OCI-LY7 (cell line): ENCODE measurements around the gene RANBP17. TPM values are rescaled to one million over a fixed set of nuclear protein-coding genes. Genes with fewer than 3 reads are reported as not detected.

ENCODE experiments used
- BruUV-seq: library from RNA; stranded (reverse); fragments of 400-500 nt; replicated peaks from 2 replicates; lab custom pipeline; 2021; lab: Mats Ljungman, UMichigan
- CTCF ChIA-PET: fragments of 300-600 bp; sonication (Branson Sonifier 250); formaldehyde crosslinking; loops from one replicate; lab custom pipeline; 2022; ENCODE audit warnings: antibody characterized with exemption; ENCODE audit not compliant: unreplicated experiment; lab: Charles Lee
- POLR2A ChIA-PET: fragments of 300-600 bp; sonication (Branson Sonifier 250); formaldehyde crosslinking; loops from one replicate; lab custom pipeline; 2022; ENCODE audit warnings: antibody characterized with exemption; lab: Charles Lee
- DNase-seq: peaks from one replicate; pipeline ENCODE4 v3.0.0-alpha.2; 2015; ENCODE audit warnings: low spot score
- H2AFZ ChIP-seq: fragments of 200-600 bp; sonication (generic), shearing (Covaris generic); 2 replicates; pipeline ENCODE4 v1.6.1; 2014; ENCODE audit warnings: mild to moderate bottlenecking, antibody characterized with exemption, low read length, moderate library complexity
- H3K27ac ChIP-seq: fragments of 200-600 bp; sonication (generic); 2 replicates; pipeline ENCODE4 v1.5.1; 2014; ENCODE audit warnings: mixed run types, low read depth, mild to moderate bottlenecking, moderate library complexity, low read length, inconsistent platforms; ENCODE audit not compliant: poor library complexity, severe bottlenecking
- H3K36me3 ChIP-seq: fragments of 200-600 bp; sonication (generic); 2 replicates; pipeline ENCODE4 v1.6.1; 2014; ENCODE audit warnings: mild to moderate bottlenecking, antibody characterized with exemption, low read length, moderate library complexity, mixed read lengths; ENCODE audit not compliant: insufficient read depth
- H3K4me1 ChIP-seq: fragments of 200-600 bp; sonication (generic); 2 replicates; pipeline ENCODE4 v1.5.1; 2014; ENCODE audit warnings: mild to moderate bottlenecking, low read length; ENCODE audit not compliant: insufficient read depth, poor library complexity, severe bottlenecking
- H3K4me2 ChIP-seq: fragments of 200-600 bp; sonication (generic); 2 replicates; pipeline ENCODE4 v1.6.1; 2014; ENCODE audit warnings: mild to moderate bottlenecking, low read length
- H3K4me3 ChIP-seq: fragments of 200-600 bp; sonication (generic); 2 replicates; pipeline ENCODE4 v1.5.1; 2014; ENCODE audit warnings: mild to moderate bottlenecking, low read depth, low read length; ENCODE audit not compliant: poor library complexity, severe bottlenecking
- H3K79me2 ChIP-seq: fragments of 200-600 bp; sonication (generic); 2 replicates; pipeline ENCODE4 v1.6.1; 2016; ENCODE audit warnings: low read depth, mild to moderate bottlenecking, low read length, moderate library complexity, mixed read lengths; ENCODE audit not compliant: insufficient read depth
- H3K9me2 ChIP-seq: fragments of 200-600 bp; sonication (generic); 2 replicates; pipeline ENCODE4 v1.6.1; 2016; ENCODE audit warnings: mild to moderate bottlenecking, low read length, mixed read lengths; ENCODE audit not compliant: insufficient read depth
- H3K9me3 ChIP-seq: fragments of 200-600 bp; sonication (generic); 2 replicates; pipeline ENCODE4 v1.6.1; 2014; ENCODE audit warnings: mild to moderate bottlenecking, mixed run types, low read length, mixed read lengths
- H4K20me1 ChIP-seq: fragments of 200-600 bp; sonication (generic); 2 replicates; pipeline ENCODE4 v1.6.1; 2014; ENCODE audit warnings: mild to moderate bottlenecking, antibody characterized with exemption, low read length, moderate library complexity, mixed read lengths; ENCODE audit not compliant: insufficient read depth
- EZH2phosphoT487 ChIP-seq: fragments of 200-600 bp; sonication (generic); IDR thresholded peaks from 2 replicates; pipeline ENCODE4 v1.6.1; 2018; ENCODE audit warnings: low read depth, borderline replicate concordance, mild to moderate bottlenecking, mixed run types, antibody characterized with exemption, low read length, moderate library complexity, mixed read lengths
- intact Hi-C: fragments of 100-400 bp; cut with micrococcal nuclease; formaldehyde crosslinking; loops from one replicate; pipeline ENCODE4 v1.10.0; 2022; ENCODE audit not compliant: unreplicated experiment
- total RNA-seq, 2 experiments: library from RNA; depleted of rRNA in 1 of 2; stranded (reverse); fragments of >200 nt in 1 of 2; shearing (Covaris generic) in 1 of 2; gene quantifications; 2 replicates each; pipeline ENCODE4 v1.2.3, GENCODE V29; 2014 to 2022
- TF ChIP-seq, protein P1 (sequence below): fragments of 200-600 bp; sonication (generic); conservative IDR thresholded peaks from 2 replicates; pipeline ENCODE4 v1.5.1; 2014; ENCODE audit warnings: mild to moderate bottlenecking, antibody characterized with exemption, low read length, moderate library complexity, mixed read lengths

Gene RANBP17
- total RNA-seq, 2 experiments from 2014 or later = not detected

DNA sequence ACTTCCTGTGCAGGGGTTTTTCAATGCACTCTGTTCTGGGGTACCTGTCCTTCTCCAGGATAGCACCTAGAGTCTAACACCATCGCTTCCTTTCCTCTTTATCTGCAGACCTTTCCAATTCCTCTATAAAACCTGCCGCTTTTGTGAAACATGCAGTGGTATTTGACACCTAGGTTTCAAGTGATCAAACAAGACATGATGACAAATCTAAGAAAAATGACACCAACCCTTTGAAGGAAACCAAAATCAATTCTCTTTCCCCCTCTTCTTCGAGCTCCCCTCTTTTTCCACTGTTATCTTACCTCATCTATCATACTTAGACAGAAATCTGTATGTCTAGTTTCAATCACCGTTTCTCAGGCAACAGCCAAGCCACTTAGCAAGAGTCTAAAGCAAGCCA lies 25.6 kb upstream of the RANBP17 start:
- no peaks in the 10 kb centered on the region for H3K9me3 ChIP-seq
- no peak overlapping the region for H3K4me2 ChIP-seq
- no peak for DNase-seq
- no TSS peak for BruUV-seq
- no peaks in the 10 kb centered on the region for H3K79me2 ChIP-seq
- no peaks in the 10 kb centered on the region for H4K20me1 ChIP-seq
- H3K36me3 ChIP-seq = no peaks in the 10 kb centered on the region
- TF ChIP-seq EZH2phosphoT487 = no peak
- TF ChIP-seq, protein P1, sequence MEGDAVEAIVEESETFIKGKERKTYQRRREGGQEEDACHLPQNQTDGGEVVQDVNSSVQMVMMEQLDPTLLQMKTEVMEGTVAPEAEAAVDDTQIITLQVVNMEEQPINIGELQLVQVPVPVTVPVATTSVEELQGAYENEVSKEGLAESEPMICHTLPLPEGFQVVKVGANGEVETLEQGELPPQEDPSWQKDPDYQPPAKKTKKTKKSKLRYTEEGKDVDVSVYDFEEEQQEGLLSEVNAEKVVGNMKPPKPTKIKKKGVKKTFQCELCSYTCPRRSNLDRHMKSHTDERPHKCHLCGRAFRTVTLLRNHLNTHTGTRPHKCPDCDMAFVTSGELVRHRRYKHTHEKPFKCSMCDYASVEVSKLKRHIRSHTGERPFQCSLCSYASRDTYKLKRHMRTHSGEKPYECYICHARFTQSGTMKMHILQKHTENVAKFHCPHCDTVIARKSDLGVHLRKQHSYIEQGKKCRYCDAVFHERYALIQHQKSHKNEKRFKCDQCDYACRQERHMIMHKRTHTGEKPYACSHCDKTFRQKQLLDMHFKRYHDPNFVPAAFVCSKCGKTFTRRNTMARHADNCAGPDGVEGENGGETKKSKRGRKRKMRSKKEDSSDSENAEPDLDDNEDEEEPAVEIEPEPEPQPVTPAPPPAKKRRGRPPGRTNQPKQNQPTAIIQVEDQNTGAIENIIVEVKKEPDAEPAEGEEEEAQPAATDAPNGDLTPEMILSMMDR = no peak
- ChIA-PET CTCF (no interaction called here), POLR2A (interaction anchor here (0.6 kb wide), 1 partner anchor 73 kb away, joined by 8 read pairs; no protein-coding TSS in a partner anchor)
- H3K4me3 ChIP-seq = no peak overlapping the region
- H3K27ac ChIP-seq = no peak overlapping the region
- H3K4me1 ChIP-seq = no peaks in the 10 kb centered on the region
- H3K9me2 ChIP-seq = no peaks in the 10 kb centered on the region
- no peak overlapping the region for H2AFZ ChIP-seq
- intact Hi-C loops = no loop called here

GRCh38 chr5:170843870-170844269 lies 17.9 kb upstream of the RANBP17 start:
- CTCF ChIA-PET = no interaction called here
- Histone ChIP-seq H2AFZ (no peak overlapping the region), H3K4me3 (no peak overlapping the region), H3K4me1 (no peaks in the 10 kb centered on the region), H3K9me2 (no peaks in the 10 kb centered on the region), H3K36me3 (no peaks in the 10 kb centered on the region), H3K27ac (no peak overlapping the region), H3K79me2 (no peaks in the 10 kb centered on the region), H3K9me3 (no peaks in the 10 kb centered on the region), H3K4me2 (no peak overlapping the region), H4K20me1 (no peaks in the 10 kb centered on the region)
- BruUV-seq = no TSS peak
- no peak for DNase-seq
- TF ChIP-seq EZH2phosphoT487 = no peak
- TF ChIP-seq, protein P1 = no peak
- POLR2A ChIA-PET = no interaction called here
- intact Hi-C loops = no loop called here

DNA sequence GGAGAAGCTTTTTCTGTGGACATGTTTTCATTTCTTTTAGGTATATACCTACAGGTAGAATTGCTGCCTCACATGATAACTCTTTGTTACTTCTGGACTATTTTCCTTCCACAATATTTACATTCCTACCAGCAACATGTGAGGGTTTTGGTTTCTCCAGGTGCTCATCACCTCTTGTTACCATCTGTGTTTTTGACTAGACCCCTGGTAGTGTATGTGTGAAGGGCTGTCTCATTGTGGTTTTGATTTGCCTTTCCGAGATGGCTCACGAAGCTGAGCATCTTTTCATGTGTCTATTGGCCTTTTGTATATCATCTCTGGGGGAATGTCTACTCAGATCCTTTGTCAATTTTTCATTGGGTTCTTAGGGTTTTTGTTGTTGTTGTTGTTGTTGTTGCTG lies 17.2 kb upstream of the RANBP17 start:
- no TSS peak for BruUV-seq
- Histone ChIP-seq H3K36me3 (no peaks in the 10 kb centered on the region), H3K79me2 (no peaks in the 10 kb centered on the region), H4K20me1 (no peaks in the 10 kb centered on the region), H3K4me2 (no peak overlapping the region), H2AFZ (no peak overlapping the region), H3K9me3 (no peaks in the 10 kb centered on the region), H3K4me1 (no peaks in the 10 kb centered on the region), H3K9me2 (no peaks in the 10 kb centered on the region), H3K27ac (no peak overlapping the region), H3K4me3 (no peak overlapping the region)
- intact Hi-C loops = no loop called here
- CTCF ChIA-PET = no interaction called here
- no peak for DNase-seq
- TF ChIP-seq EZH2phosphoT487 = no peak
- POLR2A ChIA-PET = no interaction called here
